ENCODE data around the gene DMWD. TPM values are rescaled to one million over a fixed set of nuclear protein-coding genes. Genes with fewer than 3 reads are reported as not detected.
A peak's percentile ranks its signal among the peaks of the same experiment; 100 is the strongest.

The DMWD gene
- polyA plus RNA-seq, 3 donors = 27.1 to 46.9 (median 40.8) TPM

GRCh38 chr19:45780448-45781213 lies 12.0 kb downstream of the DMWD start:
- DNase-seq (ENCODE audit: extremely low read depth in 1 of 11, low read depth in 9 of 11, low spot score in 4 of 11) = no peak

- no peak for DNase-seq (ENCODE audit: extremely low read depth in 1 of 11, low read depth in 9 of 11, low spot score in 4 of 11)
These were observed 12.5 kb downstream of the DMWD start for GRCh38 chr19:45780146-45780447.

- peak in 6 of 11 donors; percentile 63 to 76 (median 70) for DNase-seq (ENCODE audit: extremely low read depth in 1 of 11, low read depth in 9 of 11, low spot score in 4 of 11)
These were observed 13.2 kb downstream of the DMWD start for GRCh38 chr19:45779231-45780145.

GRCh38 chr19:45778010-45778661 lies 14.5 kb downstream of the DMWD start:
- no peak for DNase-seq (ENCODE audit: extremely low read depth in 1 of 11, low read depth in 9 of 11, low spot score in 4 of 11)

- no peak for DNase-seq (ENCODE audit: extremely low read depth in 1 of 11, low read depth in 9 of 11, low spot score in 4 of 11)
These were observed 15.2 kb downstream of the DMWD start for GRCh38 chr19:45777395-45777961.

GRCh38 chr19:45774765-45775164 lies 17.9 kb downstream of the DMWD start:
- DNase-seq (ENCODE audit: extremely low read depth in 1 of 11, low read depth in 9 of 11, low spot score in 4 of 11) = no peak

- no peak for DNase-seq (ENCODE audit: extremely low read depth in 1 of 11, low read depth in 9 of 11, low spot score in 4 of 11)
These were observed 19.3 kb downstream of the DMWD start for GRCh38 chr19:45773384-45773783.

GRCh38 chr19:45772912-45773311 lies 19.7 kb downstream of the DMWD start:
- no peak for DNase-seq (ENCODE audit: extremely low read depth in 1 of 11, low read depth in 9 of 11, low spot score in 4 of 11)

- DNase-seq (ENCODE audit: extremely low read depth in 1 of 11, low read depth in 9 of 11, low spot score in 4 of 11) = no peak
These were observed 20.4 kb downstream of the DMWD start for GRCh38 chr19:45772130-45772840.

- DNase-seq (ENCODE audit: extremely low read depth in 1 of 11, low read depth in 9 of 11, low spot score in 4 of 11) = no peak
These were observed 21.2 kb downstream of the DMWD start for GRCh38 chr19:45771311-45771933.

- DNase-seq (ENCODE audit: extremely low read depth in 1 of 11, low read depth in 9 of 11, low spot score in 4 of 11) = peak; percentile 89 to 98 (median 96)
These were observed 22.2 kb downstream of the DMWD start for GRCh38 chr19:45770192-45771101.

- DNase-seq (ENCODE audit: extremely low read depth in 1 of 11, low read depth in 9 of 11, low spot score in 4 of 11) = no peak
These were observed 22.8 kb downstream of the DMWD start for GRCh38 chr19:45769821-45770191.

- DNase-seq (ENCODE audit: extremely low read depth in 1 of 11, low read depth in 9 of 11, low spot score in 4 of 11) = peak; percentile 94 to 99 (median 97)
These were observed 23.5 kb downstream of the DMWD start, which contains the start of gene SIX5 for GRCh38 chr19:45768984-45769782. SIX5 (minus strand) TSS chr19:45769252; CDS start chr19:45768844, 408 bp downstream.

- DNase-seq (ENCODE audit: extremely low read depth in 1 of 11, low read depth in 9 of 11, low spot score in 4 of 11) = no peak
These were observed 24.0 kb downstream of the DMWD start for GRCh38 chr19:45768655-45768983.

- DNase-seq (ENCODE audit: extremely low read depth in 1 of 11, low read depth in 9 of 11, low spot score in 4 of 11) = peak in 5 of 11 donors; percentile 48 to 73 (median 54)
These were observed 24.6 kb downstream of the DMWD start for GRCh38 chr19:45767881-45768654.

- DNase-seq (ENCODE audit: extremely low read depth in 1 of 11, low read depth in 9 of 11, low spot score in 4 of 11) = peak in 10 of 11 donors; percentile 68 to 90 (median 84)
These were observed 25.2 kb downstream of the DMWD start for GRCh38 chr19:45767410-45767880.

Data from renal cortex interstitium (tissue), 11 donors.